DMS53 treated with DMSO at 0.1 percent for 48 hours (cell line): ENCODE measurements around the gene IL34.

ENCODE experiments used
- DNase-seq: peaks from one replicate; lab custom pipeline; 2025; ENCODE audit not compliant: unreplicated experiment; lab: John Stamatoyannopoulos, UW

Gene IL34

DNA sequence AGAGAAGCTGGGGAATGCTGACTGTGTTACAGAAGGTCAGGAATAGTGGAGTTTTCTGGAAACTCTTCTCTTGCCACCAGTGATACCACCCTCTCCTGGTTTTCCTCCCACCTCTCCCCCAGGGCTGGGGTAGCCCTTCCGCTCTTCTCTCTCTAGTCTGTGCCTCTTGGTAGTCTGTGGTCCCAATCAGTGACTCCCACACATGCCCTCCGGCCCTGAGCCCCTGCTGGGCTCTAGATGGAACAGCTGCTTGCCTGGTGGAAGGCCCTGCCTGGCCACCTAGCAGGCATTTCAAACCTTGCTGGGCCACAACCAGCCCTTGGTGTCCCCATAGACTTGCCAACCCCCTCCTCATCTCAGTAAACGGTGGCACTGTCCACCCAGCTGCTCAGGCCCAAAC is 54.7 kb downstream of the IL34 start:
- no peak for DNase-seq

DNA sequence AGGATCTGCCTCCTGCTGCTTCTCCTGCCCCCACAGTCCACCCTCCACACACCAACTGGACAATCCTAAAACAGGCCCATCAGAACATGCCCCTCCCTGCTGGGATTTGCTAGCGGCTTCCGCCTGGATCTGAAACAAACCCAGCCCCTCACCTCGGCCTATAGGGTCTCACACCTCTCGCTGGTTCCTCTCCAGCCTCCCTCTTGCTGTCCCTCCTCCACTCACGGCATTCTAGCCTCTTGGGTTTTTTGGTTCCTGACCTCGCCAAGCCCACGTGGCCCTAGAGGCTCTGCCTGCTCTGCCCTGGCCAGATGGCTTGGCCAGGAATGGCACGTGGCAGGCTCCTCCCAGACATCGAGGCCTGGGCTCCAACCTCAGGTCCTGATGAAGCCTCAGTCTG is 55.2 kb downstream of the IL34 start:
- no peak for DNase-seq

DNA sequence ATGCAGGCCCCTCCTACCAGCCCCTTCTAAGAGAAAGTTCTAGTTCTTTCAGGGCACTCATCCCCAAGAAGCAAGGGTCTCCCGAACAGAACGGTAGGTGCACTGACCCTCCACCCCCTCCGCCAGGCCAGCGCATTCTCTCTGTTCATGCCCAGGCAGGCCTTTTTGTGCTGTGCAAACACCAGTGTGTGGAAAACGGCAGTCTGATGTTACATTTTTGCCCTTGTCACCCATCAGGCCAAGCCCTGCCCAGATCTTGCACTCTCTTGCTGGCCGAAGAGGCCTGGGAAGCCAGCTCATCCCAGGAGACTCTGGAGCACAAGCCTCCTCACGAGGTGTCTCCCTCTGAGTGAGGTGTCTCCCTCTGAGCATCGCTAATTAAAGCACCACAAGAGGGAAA is 55.6 kb downstream of the IL34 start:
- DNase-seq = no peak

DNA sequence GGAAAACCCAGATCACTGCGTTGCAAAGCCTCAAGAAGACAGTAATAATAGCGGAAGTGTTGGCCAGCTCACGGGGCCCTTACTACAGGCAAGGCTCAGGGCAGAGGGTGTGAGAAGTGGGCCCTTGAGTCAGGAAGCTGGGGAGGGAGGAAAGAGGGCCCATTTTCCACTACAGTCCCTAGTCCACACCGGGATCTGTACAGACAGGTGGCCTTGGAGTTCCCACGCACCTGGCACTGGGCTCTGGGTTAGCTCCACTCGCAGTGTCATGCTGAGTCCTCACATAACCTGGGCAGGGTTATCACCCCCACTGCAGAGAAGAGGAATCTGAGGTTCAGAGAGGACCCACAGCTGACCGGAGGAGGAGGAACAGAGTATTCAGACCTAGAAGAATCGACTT is 56.3 kb downstream of the IL34 start:
- no peak for DNase-seq

DNA sequence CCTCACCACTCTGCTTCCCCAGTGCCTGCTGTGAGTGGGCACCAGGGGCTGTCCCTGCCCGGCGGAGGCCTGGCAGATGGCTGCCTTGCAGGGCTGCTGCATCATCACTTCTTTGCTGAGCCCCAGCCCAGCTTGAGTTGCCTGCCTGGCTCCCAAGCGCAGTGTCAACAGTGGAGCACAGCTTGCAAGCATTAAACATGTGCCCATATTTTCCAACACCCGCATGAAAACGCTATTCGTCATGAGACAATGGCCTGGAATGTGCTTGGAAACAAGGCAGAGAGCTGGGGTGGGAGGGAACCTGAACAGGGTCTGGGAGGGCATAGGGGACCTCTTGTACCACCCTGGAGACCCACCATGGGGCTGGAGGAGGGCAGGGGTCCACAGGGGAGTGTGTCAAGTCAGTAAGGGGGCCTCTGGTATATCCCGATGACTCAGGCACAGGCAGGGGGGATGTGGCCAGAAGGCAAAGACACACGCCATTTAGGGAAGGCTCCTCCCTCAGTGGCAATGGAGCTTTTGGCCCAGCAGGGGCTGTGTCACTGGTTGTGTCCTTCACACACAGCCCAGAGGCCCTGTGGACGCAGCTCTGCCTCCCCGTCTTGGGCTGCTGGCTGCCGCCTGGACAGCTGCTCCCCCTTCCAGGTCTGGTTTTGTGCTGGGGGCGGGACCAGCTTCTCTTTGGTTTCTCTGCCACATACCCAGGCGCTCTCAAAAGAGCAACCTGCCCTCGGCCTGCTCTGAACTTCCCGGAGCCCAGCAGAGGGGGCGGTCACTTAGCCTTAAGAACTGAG is 56.9 kb downstream of the IL34 start:
- no peak for DNase-seq

DNA sequence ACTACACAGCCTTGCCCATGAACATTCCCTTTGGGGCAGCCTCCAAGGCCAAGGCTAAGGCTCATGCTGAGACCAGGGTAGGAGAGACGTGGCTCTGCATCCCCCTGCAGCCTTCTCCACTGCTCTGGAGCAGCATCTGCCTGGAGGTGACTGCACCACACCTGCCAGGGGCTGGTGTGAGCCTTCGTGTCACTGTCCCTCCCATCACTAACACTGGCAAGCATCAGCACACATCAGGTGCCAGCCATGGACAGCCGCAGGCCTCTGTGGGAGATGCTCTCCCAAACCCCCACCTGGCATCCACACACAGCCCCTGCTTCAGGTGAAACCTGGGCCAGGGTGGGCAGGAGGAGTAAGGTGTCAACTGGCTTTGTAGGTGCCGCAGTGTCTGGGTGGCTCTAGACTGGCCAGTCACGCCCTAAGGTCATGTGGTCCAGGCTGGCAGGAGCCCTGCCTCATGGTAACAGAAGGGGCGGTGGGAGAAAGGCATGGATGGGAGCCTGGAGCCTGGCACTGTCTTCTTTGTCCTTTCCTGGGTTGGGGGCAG is 57.5 kb downstream of the IL34 start:
- DNase-seq = no peak

DNA sequence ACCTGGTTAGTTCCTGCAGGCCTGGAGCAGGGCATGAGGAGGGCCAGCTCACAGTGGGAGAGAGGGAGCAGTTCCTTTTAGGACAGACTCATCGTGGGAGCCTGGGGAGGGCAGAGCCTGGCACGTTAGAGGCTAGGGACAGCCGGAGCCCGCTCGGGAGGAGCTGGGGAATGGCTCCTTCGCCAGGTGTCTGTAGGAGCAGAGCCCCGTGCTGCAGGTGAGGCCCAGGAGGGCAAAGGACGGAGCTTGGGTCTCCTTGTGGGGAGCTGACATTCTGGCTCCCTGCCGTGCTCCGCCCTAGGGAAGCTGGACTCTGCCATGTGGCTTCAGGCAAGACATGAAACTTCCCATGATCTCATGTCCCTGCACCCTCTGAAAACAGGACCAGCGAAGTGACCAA is 58.2 kb downstream of the IL34 start:
- DNase-seq = no peak

DNA sequence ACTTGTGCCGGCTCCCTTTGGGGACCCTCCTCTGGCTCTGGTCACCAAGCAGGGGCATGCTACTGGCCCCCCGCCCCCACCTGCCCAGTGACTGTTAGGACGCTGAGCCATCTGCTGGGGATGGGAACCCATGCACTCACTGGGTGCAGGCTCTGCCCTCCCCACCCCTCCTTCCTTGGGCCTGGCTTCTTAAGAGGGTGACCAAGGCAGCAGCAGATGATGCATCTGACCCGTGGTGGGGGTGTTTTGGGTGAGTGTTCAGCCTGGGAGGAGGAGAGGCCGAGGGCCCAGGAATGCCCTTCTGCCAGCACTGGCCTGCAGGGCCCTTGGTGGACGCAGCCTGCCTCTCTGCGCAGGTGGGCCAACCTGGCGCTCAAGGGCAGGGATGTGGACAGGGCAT is 58.7 kb downstream of the IL34 start:
- no peak for DNase-seq

DNA sequence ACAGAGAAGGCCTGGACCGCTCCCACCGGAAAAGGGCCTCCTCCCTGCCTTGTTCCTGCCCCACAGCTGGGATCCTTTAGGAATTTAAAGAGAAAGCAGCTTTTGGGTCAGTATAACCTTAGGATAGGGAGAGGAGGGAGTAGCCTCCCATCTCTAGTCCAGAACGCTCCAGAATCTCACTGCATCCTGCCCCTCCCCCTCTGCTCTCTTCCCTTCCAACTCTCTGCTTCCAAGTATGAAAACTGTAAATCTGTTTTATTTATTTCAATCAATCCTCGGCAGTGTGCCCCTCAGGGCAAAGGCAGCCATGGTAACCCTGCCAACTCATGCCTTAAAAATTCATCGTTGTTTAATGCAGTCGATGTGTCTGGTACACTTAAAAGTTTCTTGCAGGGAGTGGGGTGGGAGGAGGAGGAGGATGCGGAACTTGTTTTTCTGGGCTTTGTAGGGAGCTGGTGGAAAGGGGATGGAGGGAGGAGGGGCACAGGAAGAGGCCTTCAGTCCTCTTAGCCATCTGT is 60.6 kb downstream of the IL34 start:
- no peak for DNase-seq

DNA sequence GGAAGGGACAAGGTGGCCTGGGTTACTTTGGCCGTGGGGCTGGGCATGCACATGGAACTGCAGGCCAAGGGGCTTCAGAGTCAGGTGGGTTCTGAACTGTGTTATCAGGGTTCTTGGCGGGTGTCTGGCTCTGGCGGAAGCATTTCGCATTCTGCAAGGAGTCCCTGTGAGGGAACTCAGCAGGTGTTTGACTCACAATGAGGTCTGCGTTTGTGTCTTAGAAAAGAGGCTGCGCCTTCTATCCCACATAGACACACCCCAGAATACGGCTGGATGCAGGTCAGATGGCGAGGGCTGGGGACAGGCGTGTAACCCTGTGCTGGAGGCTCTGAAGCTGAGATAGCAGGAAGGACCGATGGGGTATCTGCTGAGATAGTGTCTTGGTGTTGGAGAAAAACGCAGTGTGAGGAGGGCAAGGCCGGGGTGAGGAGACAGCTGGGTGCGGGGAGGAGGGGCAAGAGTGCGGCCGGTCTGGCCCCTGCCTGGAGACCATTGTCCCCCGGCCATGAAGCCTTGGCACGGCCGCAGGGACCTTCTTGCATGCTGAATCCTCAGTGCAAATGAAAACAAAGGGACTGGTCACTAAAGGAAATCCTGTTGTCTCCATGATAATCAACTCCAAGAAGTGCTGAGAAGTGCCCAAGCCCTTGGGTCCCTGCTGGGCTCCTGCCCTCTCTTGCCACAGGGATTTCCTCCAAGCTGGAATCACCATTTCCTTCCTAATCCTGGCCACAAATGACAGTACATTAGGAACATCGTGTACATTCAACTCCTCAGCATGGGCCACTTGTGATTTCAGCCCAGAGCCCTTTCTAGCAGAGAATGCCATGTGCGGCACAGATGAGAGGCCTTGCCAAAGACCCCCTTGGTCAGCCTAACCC is 62.2 kb downstream of the IL34 start:
- no peak for DNase-seq

DNA sequence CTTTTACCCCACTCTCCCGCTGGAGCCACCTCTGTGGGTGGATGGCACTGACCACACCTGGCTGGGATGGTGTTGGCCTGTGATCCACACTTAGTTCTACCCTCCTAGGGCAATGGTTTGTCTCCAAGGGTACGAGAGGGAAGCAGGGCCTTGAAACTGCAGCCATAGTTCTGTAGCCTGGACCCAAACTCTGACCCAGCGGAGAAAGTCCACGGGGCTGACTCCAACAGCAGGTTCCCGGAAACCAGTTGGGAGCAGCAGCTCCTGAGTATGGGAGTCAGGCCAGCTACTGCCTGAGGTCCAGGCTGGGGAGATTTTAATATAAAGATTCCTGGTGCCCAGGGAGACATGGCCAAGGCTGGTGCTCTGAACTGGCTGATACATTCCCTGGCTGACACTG is 63.1 kb downstream of the IL34 start:
- no peak for DNase-seq

DNA sequence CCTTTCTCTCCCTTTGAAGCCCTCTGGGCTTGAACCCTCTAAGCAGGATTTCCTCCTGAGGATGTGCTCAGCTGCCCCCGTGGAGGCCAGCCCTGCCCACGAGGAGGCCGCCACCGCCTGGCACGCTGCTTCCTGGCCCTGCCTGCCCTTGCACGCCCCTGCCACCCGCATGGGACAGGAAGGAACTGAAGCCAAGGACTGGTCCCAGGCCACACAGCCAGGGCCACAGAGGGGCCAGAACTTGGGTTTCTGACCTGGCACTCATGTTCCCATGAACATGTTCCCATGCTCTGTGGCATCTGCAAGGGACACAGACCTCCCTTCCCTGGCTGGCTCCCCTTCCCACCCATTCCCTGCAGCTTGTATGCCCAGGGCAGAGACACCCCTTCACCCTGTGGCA is 63.6 kb downstream of the IL34 start:
- DNase-seq = no peak
